ENCODE data around the gene MEIOSIN. TPM values are rescaled to one million over a fixed set of nuclear protein-coding genes. Genes with fewer than 3 reads are reported as not detected.
"Not testable (repeated sequence)": the region's sequence is repeated elsewhere in the genome, so short reads cannot be mapped to it uniquely, and the experiment has no call there.

MEIOSIN gene
- total RNA-seq, 3 donors from 2014 or later, result not detected

DNA sequence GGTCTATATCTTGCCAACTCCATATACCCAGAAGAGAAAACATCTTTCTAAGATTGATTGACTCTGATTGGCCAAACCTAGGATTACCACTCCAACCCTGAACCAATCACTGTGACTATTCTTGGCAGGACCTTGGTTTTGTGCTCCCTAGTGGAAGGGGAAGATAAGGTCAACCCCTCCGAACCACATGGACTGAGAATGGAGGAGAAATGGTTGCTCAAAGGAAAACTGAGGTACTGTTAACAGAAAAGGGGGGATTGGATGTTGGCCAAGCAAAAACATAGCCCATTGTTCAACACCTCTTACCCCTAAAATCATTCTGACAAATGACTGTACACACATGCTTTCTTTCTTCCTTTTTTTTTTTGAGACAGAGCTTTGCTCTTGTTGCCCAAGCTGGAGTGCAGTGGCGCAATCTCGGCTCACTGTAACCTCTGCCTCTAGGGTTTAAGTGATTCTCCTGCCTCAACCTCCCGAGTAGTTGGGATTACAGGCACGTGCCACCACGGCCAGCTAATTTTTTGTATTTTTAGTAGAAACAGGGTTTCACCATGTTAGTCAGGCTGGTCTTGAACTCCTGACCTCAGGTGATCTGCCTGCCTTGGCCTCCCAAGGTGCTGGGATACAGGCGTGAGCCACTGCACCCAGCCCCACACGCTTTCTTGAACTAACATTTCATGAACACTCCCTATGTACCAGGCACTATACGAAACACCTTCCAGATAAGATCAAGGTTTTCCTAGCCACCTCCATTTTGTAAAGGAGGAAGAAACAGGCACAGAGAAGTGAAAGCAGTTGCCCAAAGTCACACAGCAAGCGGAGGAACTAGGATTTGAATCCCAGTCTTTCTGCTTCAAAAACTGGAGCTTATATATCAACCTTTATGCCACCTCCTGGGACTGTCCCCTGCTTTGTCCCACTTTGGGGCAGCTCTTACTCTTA, 6.5 kb downstream of the MEIOSIN start:
- DNase-seq (no peak), ATAC-seq (no peak)
- Histone ChIP-seq H3K36me3 (ENCODE audit: low read depth) (no peaks in the 10 kb centered on the region), H3K4me3 (no peak overlapping the region), H3K4me1 (ENCODE audit: low read depth) (no peaks in the 10 kb centered on the region), H3K9me3 (no peaks in the 10 kb centered on the region)
- intact Hi-C loops (cut with DNase I, micrococcal nuclease), result no loop called here
- TF ChIP-seq, protein P1, sequence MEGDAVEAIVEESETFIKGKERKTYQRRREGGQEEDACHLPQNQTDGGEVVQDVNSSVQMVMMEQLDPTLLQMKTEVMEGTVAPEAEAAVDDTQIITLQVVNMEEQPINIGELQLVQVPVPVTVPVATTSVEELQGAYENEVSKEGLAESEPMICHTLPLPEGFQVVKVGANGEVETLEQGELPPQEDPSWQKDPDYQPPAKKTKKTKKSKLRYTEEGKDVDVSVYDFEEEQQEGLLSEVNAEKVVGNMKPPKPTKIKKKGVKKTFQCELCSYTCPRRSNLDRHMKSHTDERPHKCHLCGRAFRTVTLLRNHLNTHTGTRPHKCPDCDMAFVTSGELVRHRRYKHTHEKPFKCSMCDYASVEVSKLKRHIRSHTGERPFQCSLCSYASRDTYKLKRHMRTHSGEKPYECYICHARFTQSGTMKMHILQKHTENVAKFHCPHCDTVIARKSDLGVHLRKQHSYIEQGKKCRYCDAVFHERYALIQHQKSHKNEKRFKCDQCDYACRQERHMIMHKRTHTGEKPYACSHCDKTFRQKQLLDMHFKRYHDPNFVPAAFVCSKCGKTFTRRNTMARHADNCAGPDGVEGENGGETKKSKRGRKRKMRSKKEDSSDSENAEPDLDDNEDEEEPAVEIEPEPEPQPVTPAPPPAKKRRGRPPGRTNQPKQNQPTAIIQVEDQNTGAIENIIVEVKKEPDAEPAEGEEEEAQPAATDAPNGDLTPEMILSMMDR (IDR thresholded peaks at IDR 0.05), result no peak

DNA sequence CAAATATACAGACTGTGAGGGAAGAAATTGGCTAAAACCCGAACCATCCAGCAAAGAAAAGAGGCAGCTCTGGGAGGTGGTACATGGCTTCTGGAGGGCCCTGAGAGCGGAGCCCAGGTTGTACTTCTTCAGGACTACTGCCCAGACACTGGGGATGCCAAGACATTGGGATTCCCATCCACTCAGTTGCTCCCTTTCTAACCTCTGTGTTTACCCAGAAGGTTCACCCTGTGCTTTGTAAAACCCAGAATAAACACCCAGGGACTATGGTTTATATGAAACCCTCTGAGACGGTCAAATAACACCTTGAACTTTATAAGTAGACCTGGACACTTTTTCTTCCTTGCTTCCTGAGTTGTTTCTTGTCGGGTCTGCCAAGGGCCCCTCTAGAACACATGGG, 9.7 kb downstream of the MEIOSIN start:
- no peak for DNase-seq
- no peaks in the 10 kb centered on the region for H3K9me3 ChIP-seq
- H3K4me1 ChIP-seq (ENCODE audit: low read depth), result no peaks in the 10 kb centered on the region
- no peaks in the 10 kb centered on the region for H3K36me3 ChIP-seq (ENCODE audit: low read depth)
- intact Hi-C loops (cut with DNase I, micrococcal nuclease), result no loop called here
- ATAC-seq, result no peak
- H3K4me3 ChIP-seq, result no peak overlapping the region
- TF ChIP-seq, protein P1 (IDR thresholded peaks at IDR 0.05), result no peak

DNA sequence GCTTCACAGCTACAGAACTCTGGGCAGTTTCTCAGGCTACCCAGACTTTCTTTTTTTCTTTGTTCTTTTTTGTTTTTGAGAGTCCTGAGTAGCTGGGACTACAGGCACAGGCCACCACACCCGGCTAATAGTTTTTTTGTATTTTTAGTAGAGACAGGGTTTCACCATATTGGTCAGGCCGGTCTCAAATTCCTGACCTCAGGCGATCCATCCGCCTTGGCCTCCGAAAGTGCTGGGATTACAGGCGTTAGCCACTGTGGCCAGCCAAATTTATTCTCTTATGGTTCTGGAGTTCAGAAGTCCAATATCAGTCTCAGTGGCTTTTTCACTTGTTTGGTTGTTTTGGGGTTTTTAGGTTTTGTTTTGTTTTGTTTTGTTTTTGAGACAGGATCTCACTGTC, 12.4 kb downstream of the MEIOSIN start:
- no peaks in the 10 kb centered on the region for H3K36me3 ChIP-seq (ENCODE audit: low read depth)
- H3K9me3 ChIP-seq, result no peaks in the 10 kb centered on the region
- ATAC-seq (no peak), DNase-seq (no peak)
- intact Hi-C loops (cut with DNase I, micrococcal nuclease), result no loop called here
- TF ChIP-seq, protein P1 (IDR thresholded peaks at IDR 0.05), result no peak
- no peak overlapping the region for H3K4me3 ChIP-seq
- H3K4me1 ChIP-seq (ENCODE audit: low read depth), result no peaks in the 10 kb centered on the region

DNA sequence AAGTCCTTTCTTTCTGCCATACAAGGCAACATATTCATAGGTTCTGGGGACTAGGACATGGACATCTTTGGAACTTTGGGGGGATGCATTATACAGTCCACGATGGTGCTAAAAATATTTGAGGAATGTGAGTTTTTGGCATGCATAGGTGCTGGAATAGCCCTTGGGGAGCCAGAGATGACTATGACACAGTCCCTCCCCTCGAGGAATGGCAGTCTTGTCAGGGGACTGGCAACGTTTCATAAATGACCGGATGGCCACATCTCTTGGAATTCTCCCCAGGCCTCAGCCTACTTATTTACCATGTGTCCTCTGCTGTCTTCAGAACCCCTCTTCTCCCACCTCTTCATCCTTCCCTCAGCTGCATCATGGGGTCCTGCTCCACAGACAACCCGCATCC, 13.6 kb downstream of the MEIOSIN start:
- TF ChIP-seq, protein P1 (IDR thresholded peaks at IDR 0.05), result no peak
- ATAC-seq (no peak), DNase-seq (no peak)
- no peaks in the 10 kb centered on the region for H3K4me1 ChIP-seq (ENCODE audit: low read depth)
- no peaks in the 10 kb centered on the region for H3K9me3 ChIP-seq
- intact Hi-C loops (cut with DNase I, micrococcal nuclease), result no loop called here
- H3K4me3 ChIP-seq, result no peak overlapping the region
- no peaks in the 10 kb centered on the region for H3K36me3 ChIP-seq (ENCODE audit: low read depth)

DNA sequence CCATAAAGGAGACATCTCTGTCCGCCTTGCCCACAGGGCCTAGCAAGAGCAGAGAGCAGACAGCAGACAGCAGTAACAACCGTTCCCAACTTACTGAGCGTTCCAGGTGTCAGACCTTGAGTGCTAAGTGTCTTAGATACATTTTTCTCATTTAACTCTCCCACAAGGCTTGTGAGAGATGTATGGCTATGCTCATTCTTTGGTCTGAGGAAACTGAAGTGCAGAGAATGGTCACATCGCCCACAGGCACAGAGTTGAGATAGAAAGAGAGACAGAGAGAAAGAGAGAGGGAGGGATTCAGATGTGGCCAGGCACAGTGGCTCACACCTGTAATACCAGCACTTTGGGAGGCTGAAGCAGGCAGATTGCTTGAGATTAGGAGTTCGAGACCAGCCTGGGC, 14.3 kb downstream of the MEIOSIN start:
- peak in 1 of 3 donors; percentile 30 for DNase-seq
- Histone ChIP-seq H3K9me3 (no peaks in the 10 kb centered on the region), H3K4me1 (ENCODE audit: low read depth) (no peaks in the 10 kb centered on the region), H3K4me3 (no peak overlapping the region), H3K36me3 (ENCODE audit: low read depth) (no peaks in the 10 kb centered on the region)
- ATAC-seq, result peak; percentile 34
- intact Hi-C loops (cut with DNase I, micrococcal nuclease), result no loop called here
- TF ChIP-seq, protein P1 (IDR thresholded peaks at IDR 0.05), result no peak

DNA sequence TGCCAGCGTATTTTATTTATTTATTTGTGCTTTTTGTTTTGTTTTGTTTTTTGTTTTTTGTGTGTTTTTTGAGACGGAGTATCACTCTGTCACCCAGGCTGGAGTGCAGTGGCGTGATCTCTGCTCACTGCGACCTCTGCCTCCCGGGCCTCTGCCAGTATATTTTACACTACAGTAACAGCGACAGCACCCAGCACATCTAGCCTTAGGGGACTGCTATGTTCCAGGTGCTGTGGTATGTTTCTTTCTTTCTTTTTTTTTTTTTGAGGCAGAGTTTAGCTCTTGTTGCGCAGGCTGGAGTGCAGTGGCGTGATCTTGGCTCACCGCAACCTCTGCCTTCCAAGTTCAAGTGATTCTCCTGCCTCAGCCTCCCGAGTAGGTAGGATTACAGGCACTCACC, 18.2 kb downstream of the MEIOSIN start:
- H3K4me1 ChIP-seq (ENCODE audit: low read depth); DNase-seq; H3K9me3 ChIP-seq; H3K4me3 ChIP-seq; intact Hi-C loops (cut with DNase I, micrococcal nuclease); H3K36me3 ChIP-seq (ENCODE audit: low read depth); ATAC-seq: not testable (repeated sequence)
